Activated CD4-positive, alpha-beta T cell treated with anti-CD3 and anti-CD28 coated beads, Interleukin-2, amount 10 ng/mL, durations not matched to agents 24 days and 14 days (primary cell): ENCODE results near the gene CHTF18. TPM values are rescaled to one million over a fixed set of nuclear protein-coding genes. Genes with fewer than 3 reads are reported as not detected.

Experiments
- DNase-seq: peaks from one replicate; pipeline ENCODE4 v3.0.0; 2022
- H3K27ac Mint-ChIP-seq: one replicate; pipeline ENCODE4 v1.8.0; 2022; ENCODE audit warnings: mild to moderate bottlenecking, mixed read lengths
- H3K27me3 Mint-ChIP-seq: one replicate; pipeline ENCODE4 v1.8.0; 2022; ENCODE audit warnings: mixed read lengths
- H3K36me3 Mint-ChIP-seq: one replicate; pipeline ENCODE4 v1.8.0; 2022; ENCODE audit warnings: low read depth, mild to moderate bottlenecking, mixed read lengths
- H3K4me1 Mint-ChIP-seq: one replicate; pipeline ENCODE4 v1.8.0; 2021; ENCODE audit warnings: mixed read lengths
- H3K4me3 Mint-ChIP-seq: one replicate; pipeline ENCODE4 v1.8.0; 2022; ENCODE audit warnings: mild to moderate bottlenecking, moderate library complexity, mixed read lengths
- H3K9me3 Mint-ChIP-seq: one replicate; pipeline ENCODE4 v1.8.0; 2021; ENCODE audit warnings: mixed read lengths
- intact Hi-C: fragments of 100-400 bp; cut with micrococcal nuclease; formaldehyde crosslinking; loops from one replicate; pipeline ENCODE4 v1.15.1; 2023
- total RNA-seq: library from RNA; stranded (reverse); gene quantifications from 2 replicates; pipeline ENCODE4 v1.2.3, GENCODE V29; 2022

CHTF18 gene
- total RNA-seq, 1 donor from 2014 or later: 147 TPM

GRCh38 chr16:776824-777223 lies 11.6 kb upstream of the CHTF18 start:
- Mint-ChIP-seq H3K27me3 (peaks cover 2% of the 10 kb centered on the region), H3K36me3 (no peaks in the 10 kb centered on the region), H3K4me3 (no peak overlapping the region), H3K4me1 (no peaks in the 10 kb centered on the region), H3K9me3 (no peaks in the 10 kb centered on the region), H3K27ac (no peak overlapping the region)
- DNase-seq: no peak
- intact Hi-C loops: no loop called here

- intact Hi-C loops: no loop called here
- H3K36me3 Mint-ChIP-seq: no peaks in the 10 kb centered on the region
- no peak overlapping the region for H3K4me3 Mint-ChIP-seq
- no peaks in the 10 kb centered on the region for H3K4me1 Mint-ChIP-seq
- no peak for DNase-seq
- H3K27me3 Mint-ChIP-seq: peaks cover 2% of the 10 kb centered on the region
- no peak overlapping the region for H3K27ac Mint-ChIP-seq
- H3K9me3 Mint-ChIP-seq: no peaks in the 10 kb centered on the region
Observed at GRCh38 chr16:777826-778225, 10.6 kb upstream of the CHTF18 start.

GRCh38 chr16:778447-778846 lies 10.0 kb upstream of the CHTF18 start:
- Mint-ChIP-seq H3K27me3 (peaks cover 2% of the 10 kb centered on the region), H3K4me1 (no peaks in the 10 kb centered on the region), H3K36me3 (no peaks in the 10 kb centered on the region), H3K4me3 (no peak overlapping the region), H3K27ac (no peak overlapping the region), H3K9me3 (no peaks in the 10 kb centered on the region)
- no peak for DNase-seq
- intact Hi-C loops: no loop called here

- intact Hi-C loops: no loop called here
- Mint-ChIP-seq H3K36me3 (no peaks in the 10 kb centered on the region), H3K4me1 (no peaks in the 10 kb centered on the region), H3K27ac (no peak overlapping the region), H3K9me3 (no peaks in the 10 kb centered on the region), H3K27me3 (peaks cover 2% of the 10 kb centered on the region), H3K4me3 (no peak overlapping the region)
- no peak for DNase-seq
Observed at GRCh38 chr16:778909-779527, 9.4 kb upstream of the CHTF18 start.

GRCh38 chr16:779561-779960 lies 8.9 kb upstream of the CHTF18 start:
- intact Hi-C loops: no loop called here
- no peak for DNase-seq
- no peak overlapping the region for H3K4me3 Mint-ChIP-seq
- H3K27me3 Mint-ChIP-seq: peaks cover 2% of the 10 kb centered on the region
- no peaks in the 10 kb centered on the region for H3K4me1 Mint-ChIP-seq
- H3K27ac Mint-ChIP-seq: no peak overlapping the region
- H3K36me3 Mint-ChIP-seq: no peaks in the 10 kb centered on the region
- H3K9me3 Mint-ChIP-seq: no peaks in the 10 kb centered on the region

GRCh38 chr16:780296-780695 lies 8.1 kb upstream of the CHTF18 start:
- Mint-ChIP-seq H3K4me1 (no peaks in the 10 kb centered on the region), H3K27ac (no peak overlapping the region), H3K27me3 (peaks cover 2% of the 10 kb centered on the region), H3K4me3 (no peak overlapping the region), H3K9me3 (no peaks in the 10 kb centered on the region), H3K36me3 (peaks cover 4% of the 10 kb centered on the region)
- no peak for DNase-seq
- intact Hi-C loops: no loop called here

- Mint-ChIP-seq H3K27ac (no peak overlapping the region), H3K4me3 (no peak overlapping the region), H3K4me1 (peaks cover 2% of the 10 kb centered on the region), H3K9me3 (no peaks in the 10 kb centered on the region), H3K27me3 (peaks cover 2% of the 10 kb centered on the region), H3K36me3 (peaks cover 4% of the 10 kb centered on the region)
- intact Hi-C loops: no loop called here
- no peak for DNase-seq
Observed at GRCh38 chr16:781346-782010, 6.9 kb upstream of the CHTF18 start.

- Mint-ChIP-seq H3K4me1 (peaks cover 3% of the 10 kb centered on the region), H3K27ac (no peak overlapping the region), H3K4me3 (no peak overlapping the region), H3K9me3 (no peaks in the 10 kb centered on the region), H3K27me3 (peaks cover 2% of the 10 kb centered on the region), H3K36me3 (peaks cover 4% of the 10 kb centered on the region)
- intact Hi-C loops: no loop called here
- no peak for DNase-seq
Observed at GRCh38 chr16:782258-782657, 6.2 kb upstream of the CHTF18 start.

- Mint-ChIP-seq H3K9me3 (no peaks in the 10 kb centered on the region), H3K27me3 (no peaks in the 10 kb centered on the region), H3K4me3 (no peak overlapping the region), H3K4me1 (peaks cover 3% of the 10 kb centered on the region), H3K36me3 (peaks cover 4% of the 10 kb centered on the region), H3K27ac (no peak overlapping the region)
- intact Hi-C loops: no loop called here
- DNase-seq: no peak
Observed at GRCh38 chr16:782766-783403, 5.5 kb upstream of the CHTF18 start.

- Mint-ChIP-seq H3K27ac (no peak overlapping the region), H3K4me3 (no peak overlapping the region), H3K27me3 (no peaks in the 10 kb centered on the region), H3K9me3 (no peaks in the 10 kb centered on the region), H3K36me3 (peaks cover 4% of the 10 kb centered on the region), H3K4me1 (peaks cover 3% of the 10 kb centered on the region)
- intact Hi-C loops: no loop called here
- DNase-seq: no peak
Observed at GRCh38 chr16:783404-784161, 4.8 kb upstream of the CHTF18 start.

- no peaks in the 10 kb centered on the region for H3K27me3 Mint-ChIP-seq
- H3K4me1 Mint-ChIP-seq: peaks cover 3% of the 10 kb centered on the region
- no peaks in the 10 kb centered on the region for H3K9me3 Mint-ChIP-seq
- no peak for DNase-seq
- H3K36me3 Mint-ChIP-seq: peaks cover 4% of the 10 kb centered on the region
- intact Hi-C loops: no loop called here
- no peak overlapping the region for H3K27ac Mint-ChIP-seq
- H3K4me3 Mint-ChIP-seq: no peak overlapping the region
Observed at GRCh38 chr16:784431-784830, 4.0 kb upstream of the CHTF18 start.

GRCh38 chr16:785563-786535 lies 2.6 kb upstream of the CHTF18 start:
- peak; percentile 93 for DNase-seq
- H3K9me3 Mint-ChIP-seq: no peaks in the 10 kb centered on the region
- H3K27me3 Mint-ChIP-seq: no peaks in the 10 kb centered on the region
- peaks cover 4% of the 10 kb centered on the region for H3K36me3 Mint-ChIP-seq
- H3K4me1 Mint-ChIP-seq: peaks cover 5% of the 10 kb centered on the region
- intact Hi-C loops: loop anchor here (1.0 to 5.0 kb wide), 2 partner anchors 44 to 75 kb away; partner anchors contain the start of gene CIAO3
- H3K4me3 Mint-ChIP-seq: peak overlapping the region; percentile 89
- no peak overlapping the region for H3K27ac Mint-ChIP-seq

GRCh38 chr16:787321-787966 lies 976 bp upstream of the CHTF18 start:
- H3K9me3 Mint-ChIP-seq: no peaks in the 10 kb centered on the region
- intact Hi-C loops: loop anchor here (5.0 kb wide), 1 partner anchor 45 kb away; the partner anchor contains the start of gene CIAO3
- DNase-seq: no peak
- H3K27ac Mint-ChIP-seq: peak overlapping the region; percentile 78
- H3K27me3 Mint-ChIP-seq: no peaks in the 10 kb centered on the region
- peaks cover 11% of the 10 kb centered on the region for H3K36me3 Mint-ChIP-seq
- H3K4me1 Mint-ChIP-seq: peaks cover 5% of the 10 kb centered on the region
- H3K4me3 Mint-ChIP-seq: peak overlapping the region; percentile 89
